ENCODE measurements around the gene OTULINL. TPM values are rescaled to one million over a fixed set of nuclear protein-coding genes. Genes with fewer than 3 reads are reported as not detected.

Gene OTULINL
- total RNA-seq, 3 donors from 2014 or later (not counting 1 experiment from before 2014, with no cell fraction given): 33.0 to 67.4 (median 51.8) TPM

- Mint-ChIP-seq H3K27me3 (ENCODE audit: low read depth in 2 of 2) (no peaks in the 10 kb centered on the region), H3K36me3 (no peaks in the 10 kb centered on the region), H3K9me3 (no peaks in the 10 kb centered on the region), H3K4me3 (no peak overlapping the region), H3K27ac (no peak overlapping the region), H3K4me1 (peaks cover 0 to 5% of the 10 kb centered on the region in 2 donors)
- DNase-seq: no peak
- Histone ChIP-seq H3K4me1 (ENCODE audit: control insufficient read depth, insufficient read depth, low read length) (peaks cover 3% of the 10 kb centered on the region), H3K27ac (ENCODE audit: low read length) (no peak overlapping the region), H3K4me3 (ENCODE audit: low read length) (no peak overlapping the region), H3K9me3 (ENCODE audit: control insufficient read depth, insufficient read depth, low read length) (no peaks in the 10 kb centered on the region), H3K27me3 (ENCODE audit: control insufficient read depth, insufficient read depth, low read length) (no peaks in the 10 kb centered on the region), H3K36me3 (ENCODE audit: control insufficient read depth, insufficient read depth, low read length) (no peaks in the 10 kb centered on the region)
- no peak for TF ChIP-seq CTCF (IDR thresholded peaks at IDR 0.05)
- WGBS (ENCODE audit: insufficient coverage): 83% methylated on average over 2 of the region's 4 CpGs
- intact Hi-C loops (cut with micrococcal nuclease): no loop called here
- ATAC-seq: no peak
Observed at GRCh38 chr5:14569948-14570691, 11.5 kb upstream of the OTULINL start.

- TF ChIP-seq CTCF (IDR thresholded peaks at IDR 0.05): no peak
- H3K27me3 ChIP-seq (ENCODE audit: control insufficient read depth, insufficient read depth, low read length): no peaks in the 10 kb centered on the region
- Mint-ChIP-seq H3K4me1 (peaks cover 0 to 10% of the 10 kb centered on the region in 2 donors), H3K9me3 (no peaks in the 10 kb centered on the region), H3K36me3 (no peaks in the 10 kb centered on the region), H3K27ac (no peak overlapping the region), H3K27me3 (ENCODE audit: low read depth in 2 of 2) (no peaks in the 10 kb centered on the region), H3K4me3 (no peak overlapping the region)
- WGBS (ENCODE audit: insufficient coverage): no CpG with 5 or more reads among the region's 1 CpG
- no peak overlapping the region for H3K27ac ChIP-seq (ENCODE audit: low read length)
- H3K4me3 ChIP-seq (ENCODE audit: low read length): no peak overlapping the region
- no peaks in the 10 kb centered on the region for H3K36me3 ChIP-seq (ENCODE audit: control insufficient read depth, insufficient read depth, low read length)
- intact Hi-C loops (cut with micrococcal nuclease): no loop called here
- no peaks in the 10 kb centered on the region for H3K9me3 ChIP-seq (ENCODE audit: control insufficient read depth, insufficient read depth, low read length)
- DNase-seq: no peak
- peaks cover 3% of the 10 kb centered on the region for H3K4me1 ChIP-seq (ENCODE audit: control insufficient read depth, insufficient read depth, low read length)
- ATAC-seq: no peak
Observed at GRCh38 chr5:14571901-14572300, 9.7 kb upstream of the OTULINL start.

- H3K36me3 ChIP-seq (ENCODE audit: control insufficient read depth, insufficient read depth, low read length): no peaks in the 10 kb centered on the region
- Mint-ChIP-seq H3K27ac (no peak overlapping the region), H3K9me3 (no peaks in the 10 kb centered on the region), H3K36me3 (no peaks in the 10 kb centered on the region), H3K27me3 (ENCODE audit: low read depth in 2 of 2) (no peaks in the 10 kb centered on the region), H3K4me3 (no peak overlapping the region), H3K4me1 (peaks cover 0 to 10% of the 10 kb centered on the region in 2 donors)
- H3K27me3 ChIP-seq (ENCODE audit: control insufficient read depth, insufficient read depth, low read length): no peaks in the 10 kb centered on the region
- TF ChIP-seq CTCF (IDR thresholded peaks at IDR 0.05): no peak
- no peak for ATAC-seq
- DNase-seq: no peak
- no peaks in the 10 kb centered on the region for H3K9me3 ChIP-seq (ENCODE audit: control insufficient read depth, insufficient read depth, low read length)
- H3K27ac ChIP-seq (ENCODE audit: low read length): no peak overlapping the region
- H3K4me1 ChIP-seq (ENCODE audit: control insufficient read depth, insufficient read depth, low read length): peaks cover 3% of the 10 kb centered on the region
- intact Hi-C loops (cut with micrococcal nuclease): no loop called here
- H3K4me3 ChIP-seq (ENCODE audit: low read length): no peak overlapping the region
Observed at GRCh38 chr5:14572385-14572784, 9.2 kb upstream of the OTULINL start.

GRCh38 chr5:14572836-14573235, 8.8 kb upstream of the OTULINL start:
- Histone ChIP-seq H3K4me3 (ENCODE audit: low read length) (no peak overlapping the region), H3K36me3 (ENCODE audit: control insufficient read depth, insufficient read depth, low read length) (no peaks in the 10 kb centered on the region)
- TF ChIP-seq CTCF (IDR thresholded peaks at IDR 0.05): no peak

More at GRCh38 chr5:14572836-14573235, 8.8 kb upstream of the OTULINL start:
- H3K27ac Mint-ChIP-seq: no peak overlapping the region
- H3K9me3 Mint-ChIP-seq: no peaks in the 10 kb centered on the region
- intact Hi-C loops (cut with micrococcal nuclease): no loop called here
- H3K27ac ChIP-seq (ENCODE audit: low read length): no peak overlapping the region
- ATAC-seq: no peak
- peaks cover 0 to 10% of the 10 kb centered on the region in 2 donors for H3K4me1 Mint-ChIP-seq
- no peaks in the 10 kb centered on the region for H3K27me3 ChIP-seq (ENCODE audit: control insufficient read depth, insufficient read depth, low read length)
- no peak for DNase-seq
- H3K4me3 Mint-ChIP-seq: no peak overlapping the region
- H3K4me1 ChIP-seq (ENCODE audit: control insufficient read depth, insufficient read depth, low read length): peaks cover 3% of the 10 kb centered on the region
- H3K27me3 Mint-ChIP-seq (ENCODE audit: low read depth in 2 of 2): no peaks in the 10 kb centered on the region
- no peaks in the 10 kb centered on the region for H3K36me3 Mint-ChIP-seq
- no peaks in the 10 kb centered on the region for H3K9me3 ChIP-seq (ENCODE audit: control insufficient read depth, insufficient read depth, low read length)
- 87% methylated on average over 3 of the region's 4 CpGs for WGBS (ENCODE audit: insufficient coverage)

Measured in natural killer cell (primary cell).